H9 (cell line): ENCODE data around the gene SGTB. TPM values are rescaled to one million over a fixed set of nuclear protein-coding genes. Genes with fewer than 3 reads are reported as not detected.
A peak's percentile ranks its signal among the peaks of the same experiment; 100 is the strongest.

Source experiments
- DNase-seq: peaks from one replicate; pipeline ENCODE4 v3.0.0-alpha.2; 2017
- H2AFZ ChIP-seq: one replicate; pipeline ENCODE4 v1.6.1; 2013; ENCODE audit warnings: mild to moderate bottlenecking, low read length, control low read depth, moderate library complexity
- H2AK5ac ChIP-seq: 2 replicates; pipeline ENCODE4 v1.6.1; 2013; ENCODE audit warnings: low read length, control low read depth, mixed read lengths; ENCODE audit not compliant: insufficient read length
- H2BK120ac ChIP-seq: one replicate; pipeline ENCODE4 v1.6.1; 2013; ENCODE audit warnings: low read depth, mild to moderate bottlenecking, low read length, control low read depth, inconsistent platforms; ENCODE audit not compliant: poor library complexity, severe bottlenecking
- H2BK12ac ChIP-seq: 2 replicates; pipeline ENCODE4 v1.6.1; 2013; ENCODE audit warnings: low read length, control low read depth, mixed read lengths, low read depth; ENCODE audit not compliant: insufficient read length
- H2BK15ac ChIP-seq: 2 replicates; pipeline ENCODE4 v1.6.1; 2013; ENCODE audit warnings: low read depth, low read length, control low read depth
- H2BK20ac ChIP-seq: one replicate; pipeline ENCODE4 v1.6.1; 2013; ENCODE audit warnings: low read depth, mild to moderate bottlenecking, low read length, control low read depth, inconsistent platforms; ENCODE audit not compliant: poor library complexity, severe bottlenecking
- H2BK5ac ChIP-seq: 2 replicates; pipeline ENCODE4 v1.6.1; 2013; ENCODE audit warnings: low read length, control low read depth, mixed read lengths; ENCODE audit not compliant: insufficient read length
- H3K14ac ChIP-seq: 2 replicates; pipeline ENCODE4 v1.6.1; 2013; ENCODE audit warnings: low read length, control low read depth; ENCODE audit not compliant: insufficient read depth
- H3K18ac ChIP-seq: 2 replicates; pipeline ENCODE4 v1.6.1; 2013; ENCODE audit warnings: low read depth, mild to moderate bottlenecking, mixed read lengths, low read length, control low read depth; ENCODE audit not compliant: insufficient read length
- H3K23ac ChIP-seq: 2 replicates; pipeline ENCODE4 v1.6.1; 2013; ENCODE audit warnings: low read length, control low read depth, mixed read lengths, low read depth; ENCODE audit not compliant: insufficient read length
- H3K23me2 ChIP-seq: 2 replicates; pipeline ENCODE4 v1.6.1; 2013; ENCODE audit warnings: low read depth, mild to moderate bottlenecking, mixed read lengths, low read length, control low read depth; ENCODE audit not compliant: insufficient read length, poor library complexity, severe bottlenecking
- H3K27ac ChIP-seq: 2 replicates; pipeline ENCODE4 v1.5.1; 2013; ENCODE audit warnings: low read length, control low read depth, mixed read lengths, low read depth; ENCODE audit not compliant: insufficient read length
- H3K27me3 ChIP-seq: 2 replicates; pipeline ENCODE4 v1.6.1; 2013; ENCODE audit warnings: low read length, control low read depth, inconsistent platforms; ENCODE audit not compliant: insufficient read depth
- H3K4ac ChIP-seq: 2 replicates; pipeline ENCODE4 v1.6.1; 2013; ENCODE audit warnings: low read depth, mild to moderate bottlenecking, control low read depth, inconsistent platforms, low read length, moderate library complexity
- H3K4me1 ChIP-seq: 2 replicates; pipeline ENCODE4 v1.6.1; 2013; ENCODE audit warnings: low read length, control low read depth, inconsistent platforms; ENCODE audit not compliant: insufficient read depth
- H3K4me2 ChIP-seq: 2 replicates; pipeline ENCODE4 v1.6.1; 2013; ENCODE audit warnings: low read length, control low read depth, mixed read lengths; ENCODE audit not compliant: insufficient read length, insufficient read depth
- H3K56ac ChIP-seq: 2 replicates; pipeline ENCODE4 v1.6.1; 2013; ENCODE audit warnings: low read depth, mild to moderate bottlenecking, mixed read lengths, low read length, control low read depth; ENCODE audit not compliant: insufficient read length
- H3K79me1 ChIP-seq: 2 replicates; pipeline ENCODE4 v1.6.1; 2013; ENCODE audit warnings: low read depth, mild to moderate bottlenecking, moderate library complexity, low read length, control low read depth, inconsistent platforms; ENCODE audit not compliant: insufficient read depth, poor library complexity, severe bottlenecking
- H3K79me2 ChIP-seq: 2 replicates; pipeline ENCODE4 v1.6.1; 2013; ENCODE audit warnings: low read length, control low read depth, inconsistent platforms; ENCODE audit not compliant: insufficient read depth
- H3K9ac ChIP-seq: 2 replicates; pipeline ENCODE4 v1.6.1; 2013; ENCODE audit warnings: low read length, control low read depth, mixed read lengths; ENCODE audit not compliant: insufficient read length; ENCODE audit errors: extremely low read depth
- H3K9me3 ChIP-seq: one replicate; pipeline ENCODE4 v1.6.1; 2013; ENCODE audit warnings: low read depth, low read length, inconsistent platforms; ENCODE audit not compliant: control insufficient read depth
- H3T11ph ChIP-seq: one replicate; pipeline ENCODE4 v1.6.1; 2013; ENCODE audit warnings: mild to moderate bottlenecking, low read length, control low read depth, inconsistent platforms
- H4K20me1 ChIP-seq: one replicate; pipeline ENCODE4 v1.6.1; 2013; ENCODE audit not compliant: control insufficient read depth, insufficient read length, insufficient read depth
- H4K5ac ChIP-seq: 2 replicates; pipeline ENCODE4 v1.6.1; 2013; ENCODE audit warnings: low read depth, mild to moderate bottlenecking, mixed read lengths, low read length, control low read depth; ENCODE audit not compliant: insufficient read length
- H4K8ac ChIP-seq: replicated peaks from 2 replicates; pipeline ENCODE4 v1.6.1; 2013; ENCODE audit warnings: low read length, control low read depth, mixed read lengths, low read depth; ENCODE audit not compliant: insufficient read length
- H4K91ac ChIP-seq: 2 replicates; pipeline ENCODE4 v1.6.1; 2013; ENCODE audit warnings: low read depth, mild to moderate bottlenecking, moderate library complexity, mixed read lengths, low read length, control low read depth; ENCODE audit not compliant: insufficient read length
- H3K27ac Mint-ChIP-seq, 3 experiments: 2 replicates in 2 of 3; 3 replicates in 1 of 3; pipeline ENCODE4 v1.8.0; 2020 to 2021; ENCODE audit warnings: mixed read lengths in 3 of 3, mild to moderate bottlenecking in 1 of 3, moderate library complexity in 1 of 3
- H3K27me3 Mint-ChIP-seq: 2 replicates; pipeline ENCODE4 v1.8.0; 2021; ENCODE audit warnings: low read depth, mild to moderate bottlenecking, moderate library complexity, mixed read lengths
- H3K36me3 Mint-ChIP-seq, 3 experiments: 2 replicates in 2 of 3; 3 replicates in 1 of 3; pipeline ENCODE4 v1.8.0; 2020 to 2021; ENCODE audit warnings: low read depth in 3 of 3, mixed read lengths in 3 of 3; ENCODE audit not compliant: insufficient read depth in 1 of 3
- H3K4me1 Mint-ChIP-seq, 2 experiments: 2 replicates each; pipeline ENCODE4 v1.8.0; 2020; ENCODE audit warnings: mixed read lengths in 2 of 2
- H3K4me3 Mint-ChIP-seq, 2 experiments: 2 replicates in 1 of 2; 3 replicates in 1 of 2; pipeline ENCODE4 v1.8.0; 2020 to 2021; ENCODE audit warnings: mild to moderate bottlenecking in 2 of 2, mixed read lengths in 2 of 2, moderate library complexity in 1 of 2
- H3K9me3 Mint-ChIP-seq, 2 experiments: 2 replicates in 1 of 2; 3 replicates in 1 of 2; pipeline ENCODE4 v1.8.0; 2020; ENCODE audit warnings: mild to moderate bottlenecking in 2 of 2, mixed read lengths in 2 of 2, moderate library complexity in 1 of 2
- CTCF ChIP-seq: fragments of 200-600 bp; sonication (generic); conservative IDR thresholded peaks from 3 replicates; pipeline ENCODE4 v1.8.0; 2021; ENCODE audit warnings: antibody characterized with exemption, mild to moderate bottlenecking
- WGBS: extraction: QIAGEN DNeasy Blood & Tissue Kit; methylation state at CpG from one replicate; pipeline ENCODE4 v1.1.7; 2013; ENCODE audit warnings: missing lambda C conversion rate, low lambda C conversion rate, mixed read lengths; ENCODE audit not compliant: insufficient read length; ENCODE audit errors: extremely low coverage; 5-methylcytosine and 5-hydroxymethylcytosine counted together
- total RNA-seq: library from RNA; stranded (reverse); gene quantifications from 2 replicates; pipeline ENCODE4 v1.2.1, GENCODE V29; 2021

The SGTB gene
- total RNA-seq, 1 experiment from 2014 or later = 18.7 TPM

- H2BK15ac ChIP-seq = no peak overlapping the region
- WGBS = no CpG with 5 or more reads among the region's 5 CpGs
- no peak overlapping the region for H3K4me3 Mint-ChIP-seq
- no peaks in the 10 kb centered on the region for H4K20me1 ChIP-seq
- no peaks in the 10 kb centered on the region for H3K79me2 ChIP-seq
- no peaks in the 10 kb centered on the region for H3K27me3 Mint-ChIP-seq
- H3K18ac ChIP-seq = no peak overlapping the region
- H3K9ac ChIP-seq = no peak overlapping the region
- H3K56ac ChIP-seq = no peak overlapping the region
- no peak overlapping the region for H4K5ac ChIP-seq
- H2BK20ac ChIP-seq = no peak overlapping the region
- no peak overlapping the region for H2AK5ac ChIP-seq
- H2BK5ac ChIP-seq = no peak overlapping the region
- no peak overlapping the region for H4K91ac ChIP-seq
- H3K4ac ChIP-seq = no peak overlapping the region
- no peak overlapping the region for H3K14ac ChIP-seq
- peaks cover 12 to 19% of the 10 kb centered on the region in 2 experiments for H3K4me1 Mint-ChIP-seq
- no peak overlapping the region for H3K4me2 ChIP-seq
- peaks cover 0 to 3% (median 0%) of the 10 kb centered on the region in 3 experiments; a peak in 2 of 7 replicates for H3K36me3 Mint-ChIP-seq
- H3K79me1 ChIP-seq = no peaks in the 10 kb centered on the region
- DNase-seq = no peak
- no peak overlapping the region for H3T11ph ChIP-seq
- no peak overlapping the region for H3K27ac ChIP-seq
- no peaks in the 10 kb centered on the region for H3K4me1 ChIP-seq
- H2AFZ ChIP-seq = no peak overlapping the region
- no peak for TF ChIP-seq CTCF
- H3K27me3 ChIP-seq = no peaks in the 10 kb centered on the region
- 0 out of 7 replicates have a peak overlapping the region, but pooled peaks of 1 of the 3 experiments have one; percentile 46 for H3K27ac Mint-ChIP-seq
- H3K23me2 ChIP-seq = no peaks in the 10 kb centered on the region
- H3K23ac ChIP-seq = no peak overlapping the region
- H2BK12ac ChIP-seq = no peak overlapping the region
- H3K9me3 ChIP-seq = no peaks in the 10 kb centered on the region
- no peaks in the 10 kb centered on the region for H3K9me3 Mint-ChIP-seq
- no peak overlapping the region for H4K8ac ChIP-seq
- H2BK120ac ChIP-seq = no peak overlapping the region
Measured at GRCh38 chr5:65651144-65651543, 70.8 kb downstream of the SGTB start.
